Stimulated activated CD4-positive, alpha-beta T cell treated with anti-CD3 and anti-CD28 coated beads, Interleukin-12 subunit alpha, Interleukin-12 subunit beta, amount 100 ng/mL, for 4 hours (primary cell): ENCODE measurements around the gene CDCA7.
"Not testable (repeated sequence)": the region's sequence is repeated elsewhere in the genome, so short reads cannot be mapped to it uniquely, and the experiment has no call there.

Experiments used
- DNase-seq: peaks from one replicate; pipeline ENCODE4 v3.0.0-alpha.2; 2020

CDCA7 gene

GRCh38 chr2:173407176-173407575 is 52.5 kb downstream of the CDCA7 start:
- no peak for DNase-seq

GRCh38 chr2:173407646-173408045 is 53.0 kb downstream of the CDCA7 start:
- DNase-seq: no peak

GRCh38 chr2:173410579-173410978 is 55.9 kb downstream of the CDCA7 start:
- DNase-seq: no peak

- DNase-seq: no peak
Measured at GRCh38 chr2:173412628-173413027, 58.0 kb downstream of the CDCA7 start.

GRCh38 chr2:173414823-173415322 is 60.2 kb downstream of the CDCA7 start:
- no peak for DNase-seq

- DNase-seq: no peak
Measured at GRCh38 chr2:173415431-173416381, 61.0 kb downstream of the CDCA7 start.

- DNase-seq: not testable (repeated sequence)
Measured at GRCh38 chr2:173416415-173417152, 61.9 kb downstream of the CDCA7 start.

GRCh38 chr2:173417341-173417740 is 62.7 kb downstream of the CDCA7 start:
- DNase-seq: no peak

- DNase-seq: no peak
Measured at GRCh38 chr2:173417802-173418201, 63.1 kb downstream of the CDCA7 start.
